ENCODE measurements around the gene FKBP1B.
"Not testable (repeated sequence)": the region's sequence is repeated elsewhere in the genome, so short reads cannot be mapped to it uniquely, and the experiment has no call there.

FKBP1B gene

DNA sequence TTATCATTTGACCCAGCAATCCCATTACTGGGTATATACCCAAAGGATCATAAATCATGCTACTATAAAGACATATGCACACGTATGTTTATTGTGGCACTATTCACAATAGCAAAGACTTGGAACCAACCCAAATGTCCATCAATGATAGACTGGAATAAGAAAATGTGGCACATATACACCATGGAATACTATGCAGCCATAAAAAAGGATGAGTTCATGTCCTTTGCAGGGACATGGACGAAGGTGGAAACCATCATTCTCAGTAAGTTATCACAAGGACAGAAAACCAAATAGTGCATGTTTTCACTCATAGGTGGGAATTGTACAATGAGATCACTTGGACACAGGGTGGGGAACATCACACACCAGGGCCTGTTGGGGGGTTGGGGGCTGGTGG is 51.2 kb downstream of the FKBP1B start:
- H3K9ac ChIP-seq (ENCODE audit: low read depth in 1 of 2, low read length in 2 of 2); H3K27ac ChIP-seq (ENCODE audit: low read depth in 2 of 2, low read length in 2 of 2); H3K27me3 ChIP-seq (ENCODE audit: control insufficient read depth in 2 of 2, insufficient read depth in 2 of 2, low read length in 2 of 2); H3K4me3 ChIP-seq (ENCODE audit: low read length in 2 of 2); H3K9me3 ChIP-seq (ENCODE audit: control insufficient read depth in 2 of 2, low read length in 2 of 2); H3K4me1 ChIP-seq (ENCODE audit: control insufficient read depth in 2 of 2, insufficient read depth in 2 of 2, low read length in 2 of 2); H3K36me3 ChIP-seq (ENCODE audit: control insufficient read depth in 2 of 2, insufficient read depth in 2 of 2, low read length in 2 of 2): not testable (repeated sequence)

DNA sequence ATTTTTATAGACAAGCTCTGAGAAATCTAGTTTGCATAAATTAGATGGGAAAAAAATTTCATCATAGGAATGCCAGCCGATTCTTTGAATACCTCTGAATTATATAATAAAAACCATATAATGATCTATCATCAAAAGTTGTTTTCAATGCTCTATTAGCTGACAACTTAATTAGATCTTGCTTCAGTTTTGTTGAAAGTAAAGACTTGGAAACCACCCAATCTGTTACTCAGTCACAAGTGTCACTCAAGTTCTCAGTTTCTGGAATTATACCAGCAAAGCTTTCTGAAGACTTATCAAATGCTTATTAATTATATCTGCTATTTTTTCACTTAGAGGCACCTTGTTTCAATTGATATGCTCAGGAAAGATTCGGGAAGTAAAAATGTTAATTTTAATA is 52.5 kb downstream of the FKBP1B start:
- Histone ChIP-seq H3K27me3 (ENCODE audit: control insufficient read depth in 2 of 2, insufficient read depth in 2 of 2, low read length in 2 of 2) (no peaks in the 10 kb centered on the region), H3K9me3 (ENCODE audit: control insufficient read depth in 2 of 2, low read length in 2 of 2) (no peaks in the 10 kb centered on the region), H3K36me3 (ENCODE audit: control insufficient read depth in 2 of 2, insufficient read depth in 2 of 2, low read length in 2 of 2) (peaks cover 0 to 3% of the 10 kb centered on the region in 2 donors), H3K4me1 (ENCODE audit: control insufficient read depth in 2 of 2, insufficient read depth in 2 of 2, low read length in 2 of 2) (no peaks in the 10 kb centered on the region), H3K27ac (ENCODE audit: low read depth in 2 of 2, low read length in 2 of 2) (no peak overlapping the region), H3K4me3 (ENCODE audit: low read length in 2 of 2) (no peak overlapping the region), H3K9ac (ENCODE audit: low read depth in 1 of 2, low read length in 2 of 2) (no peak overlapping the region)

GRCh38 chr2:24102677-24103076 is 53.1 kb downstream of the FKBP1B start:
- Histone ChIP-seq H3K36me3 (ENCODE audit: control insufficient read depth in 2 of 2, insufficient read depth in 2 of 2, low read length in 2 of 2) (peaks cover 0 to 3% of the 10 kb centered on the region in 2 donors), H3K9ac (ENCODE audit: low read depth in 1 of 2, low read length in 2 of 2) (no peak overlapping the region), H3K27ac (ENCODE audit: low read depth in 2 of 2, low read length in 2 of 2) (no peak overlapping the region), H3K4me3 (ENCODE audit: low read length in 2 of 2) (no peak overlapping the region), H3K27me3 (ENCODE audit: control insufficient read depth in 2 of 2, insufficient read depth in 2 of 2, low read length in 2 of 2) (no peaks in the 10 kb centered on the region), H3K4me1 (ENCODE audit: control insufficient read depth in 2 of 2, insufficient read depth in 2 of 2, low read length in 2 of 2) (no peaks in the 10 kb centered on the region), H3K9me3 (ENCODE audit: control insufficient read depth in 2 of 2, low read length in 2 of 2) (no peaks in the 10 kb centered on the region)

- H3K4me1 ChIP-seq (ENCODE audit: control insufficient read depth in 2 of 2, insufficient read depth in 2 of 2, low read length in 2 of 2) = no peaks in the 10 kb centered on the region
- no peak overlapping the region for H3K27ac ChIP-seq (ENCODE audit: low read depth in 2 of 2, low read length in 2 of 2)
- no peaks in the 10 kb centered on the region for H3K27me3 ChIP-seq (ENCODE audit: control insufficient read depth in 2 of 2, insufficient read depth in 2 of 2, low read length in 2 of 2)
- no peak overlapping the region for H3K4me3 ChIP-seq (ENCODE audit: low read length in 2 of 2)
- H3K36me3 ChIP-seq (ENCODE audit: control insufficient read depth in 2 of 2, insufficient read depth in 2 of 2, low read length in 2 of 2) = peaks cover 0 to 3% of the 10 kb centered on the region in 2 donors
- H3K9me3 ChIP-seq (ENCODE audit: control insufficient read depth in 2 of 2, low read length in 2 of 2) = no peaks in the 10 kb centered on the region
- H3K9ac ChIP-seq (ENCODE audit: low read depth in 1 of 2, low read length in 2 of 2) = no peak overlapping the region
These were observed 54.6 kb downstream of the FKBP1B start for GRCh38 chr2:24104110-24104650.

DNA sequence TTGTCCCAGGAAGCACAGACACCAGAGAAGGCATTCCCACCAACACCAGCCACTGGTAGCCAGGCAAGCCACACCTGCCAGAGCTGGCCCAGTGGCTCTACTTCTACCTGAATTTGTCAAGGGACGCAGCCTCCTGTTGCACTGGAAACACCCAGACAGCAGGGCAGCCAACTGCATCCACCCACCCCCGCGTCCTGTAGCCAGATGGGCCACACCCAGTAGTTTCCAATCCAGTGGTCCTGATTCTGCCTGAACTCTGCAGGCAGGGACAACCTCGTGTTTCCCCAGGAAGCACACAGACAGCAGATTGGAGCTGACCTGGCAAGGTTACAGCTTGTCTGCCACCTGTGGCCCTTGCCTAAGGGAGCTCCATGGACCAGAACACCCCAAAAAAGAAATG is 55.4 kb downstream of the FKBP1B start:
- Histone ChIP-seq H3K4me1 (ENCODE audit: control insufficient read depth in 2 of 2, insufficient read depth in 2 of 2, low read length in 2 of 2) (no peaks in the 10 kb centered on the region), H3K27me3 (ENCODE audit: control insufficient read depth in 2 of 2, insufficient read depth in 2 of 2, low read length in 2 of 2) (no peaks in the 10 kb centered on the region), H3K9ac (ENCODE audit: low read depth in 1 of 2, low read length in 2 of 2) (no peak overlapping the region), H3K4me3 (ENCODE audit: low read length in 2 of 2) (no peak overlapping the region), H3K27ac (ENCODE audit: low read depth in 2 of 2, low read length in 2 of 2) (no peak overlapping the region), H3K9me3 (ENCODE audit: control insufficient read depth in 2 of 2, low read length in 2 of 2) (no peaks in the 10 kb centered on the region), H3K36me3 (ENCODE audit: control insufficient read depth in 2 of 2, insufficient read depth in 2 of 2, low read length in 2 of 2) (peaks cover 0 to 3% of the 10 kb centered on the region in 2 donors)

- Histone ChIP-seq H3K9ac (ENCODE audit: low read depth in 1 of 2, low read length in 2 of 2) (no peak overlapping the region), H3K27me3 (ENCODE audit: control insufficient read depth in 2 of 2, insufficient read depth in 2 of 2, low read length in 2 of 2) (no peaks in the 10 kb centered on the region), H3K4me1 (ENCODE audit: control insufficient read depth in 2 of 2, insufficient read depth in 2 of 2, low read length in 2 of 2) (no peaks in the 10 kb centered on the region), H3K36me3 (ENCODE audit: control insufficient read depth in 2 of 2, insufficient read depth in 2 of 2, low read length in 2 of 2) (peaks cover 0 to 3% of the 10 kb centered on the region in 2 donors), H3K27ac (ENCODE audit: low read depth in 2 of 2, low read length in 2 of 2) (no peak overlapping the region), H3K4me3 (ENCODE audit: low read length in 2 of 2) (no peak overlapping the region), H3K9me3 (ENCODE audit: control insufficient read depth in 2 of 2, low read length in 2 of 2) (no peaks in the 10 kb centered on the region)
These were observed 56.3 kb downstream of the FKBP1B start for GRCh38 chr2:24105816-24106215.

DNA sequence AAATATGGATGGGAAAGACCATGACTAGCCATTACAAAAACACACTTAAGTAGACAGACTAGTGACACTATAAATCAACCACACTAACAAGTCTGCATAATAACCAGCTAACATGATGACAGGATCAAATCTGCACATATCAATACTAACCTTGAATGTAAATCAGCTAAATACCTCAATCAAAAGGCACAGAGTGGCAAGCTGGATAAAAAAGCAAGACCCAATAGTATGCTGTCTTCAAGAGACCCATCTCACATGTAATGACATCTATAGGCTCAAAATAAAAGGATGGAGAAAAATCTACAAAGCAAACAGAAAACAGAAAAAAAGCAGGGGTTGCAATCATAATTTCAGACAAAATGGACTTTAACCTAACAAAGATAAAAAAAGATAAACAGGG is 57.2 kb downstream of the FKBP1B start:
- Histone ChIP-seq H3K4me3 (ENCODE audit: low read length in 2 of 2) (no peak overlapping the region), H3K4me1 (ENCODE audit: control insufficient read depth in 2 of 2, insufficient read depth in 2 of 2, low read length in 2 of 2) (no peaks in the 10 kb centered on the region), H3K27me3 (ENCODE audit: control insufficient read depth in 2 of 2, insufficient read depth in 2 of 2, low read length in 2 of 2) (no peaks in the 10 kb centered on the region), H3K27ac (ENCODE audit: low read depth in 2 of 2, low read length in 2 of 2) (no peak overlapping the region), H3K36me3 (ENCODE audit: control insufficient read depth in 2 of 2, insufficient read depth in 2 of 2, low read length in 2 of 2) (peaks cover 0 to 3% of the 10 kb centered on the region in 2 donors), H3K9ac (ENCODE audit: low read depth in 1 of 2, low read length in 2 of 2) (no peak overlapping the region), H3K9me3 (ENCODE audit: control insufficient read depth in 2 of 2, low read length in 2 of 2) (no peaks in the 10 kb centered on the region)

DNA sequence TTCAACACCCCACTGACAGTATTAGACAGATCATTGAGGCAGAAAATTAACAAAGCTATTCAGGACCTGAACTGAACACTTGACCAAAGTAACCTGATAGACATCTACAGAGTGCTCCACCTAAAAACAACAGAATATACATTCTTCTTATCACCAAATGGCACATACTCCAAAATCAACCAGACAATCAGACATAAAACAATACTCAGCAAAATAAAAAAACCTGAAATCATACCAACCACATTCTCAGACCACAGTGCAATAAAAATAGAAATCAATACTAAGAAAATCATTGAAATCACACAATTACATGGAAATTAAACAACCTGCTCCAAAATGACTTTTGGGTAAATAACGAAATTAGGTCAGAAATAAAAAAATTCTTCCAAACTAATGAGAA is 57.8 kb downstream of the FKBP1B start:
- Histone ChIP-seq H3K36me3 (ENCODE audit: control insufficient read depth in 2 of 2, insufficient read depth in 2 of 2, low read length in 2 of 2) (peaks cover 0 to 3% of the 10 kb centered on the region in 2 donors), H3K27me3 (ENCODE audit: control insufficient read depth in 2 of 2, insufficient read depth in 2 of 2, low read length in 2 of 2) (no peaks in the 10 kb centered on the region), H3K4me1 (ENCODE audit: control insufficient read depth in 2 of 2, insufficient read depth in 2 of 2, low read length in 2 of 2) (no peaks in the 10 kb centered on the region), H3K9ac (ENCODE audit: low read depth in 1 of 2, low read length in 2 of 2) (no peak overlapping the region), H3K27ac (ENCODE audit: low read depth in 2 of 2, low read length in 2 of 2) (no peak overlapping the region), H3K9me3 (ENCODE audit: control insufficient read depth in 2 of 2, low read length in 2 of 2) (no peaks in the 10 kb centered on the region), H3K4me3 (ENCODE audit: low read length in 2 of 2) (no peak overlapping the region)

DNA sequence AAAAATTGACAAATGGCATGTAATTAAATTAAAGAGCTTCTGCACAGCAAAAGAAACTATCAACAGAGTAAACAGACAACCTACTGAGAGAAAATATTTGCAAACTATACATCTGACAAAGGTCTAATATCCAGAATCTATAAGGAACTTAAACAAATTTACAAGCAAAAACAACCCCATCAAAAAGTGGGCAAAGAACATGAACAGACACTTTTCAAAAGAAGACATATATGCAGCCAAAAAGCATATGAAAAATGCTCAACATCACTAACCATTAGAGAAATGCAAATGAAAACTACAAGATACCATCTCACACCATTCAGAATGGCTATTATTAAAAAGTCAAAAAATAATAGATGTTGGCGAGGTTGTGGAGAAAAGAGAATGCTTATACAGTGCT is 59.9 kb downstream of the FKBP1B start:
- not testable (repeated sequence) for H3K27me3 ChIP-seq (ENCODE audit: control insufficient read depth in 2 of 2, insufficient read depth in 2 of 2, low read length in 2 of 2); H3K4me3 ChIP-seq (ENCODE audit: low read length in 2 of 2); H3K36me3 ChIP-seq (ENCODE audit: control insufficient read depth in 2 of 2, insufficient read depth in 2 of 2, low read length in 2 of 2); H3K4me1 ChIP-seq (ENCODE audit: control insufficient read depth in 2 of 2, insufficient read depth in 2 of 2, low read length in 2 of 2); H3K27ac ChIP-seq (ENCODE audit: low read depth in 2 of 2, low read length in 2 of 2); H3K9ac ChIP-seq (ENCODE audit: low read depth in 1 of 2, low read length in 2 of 2); H3K9me3 ChIP-seq (ENCODE audit: control insufficient read depth in 2 of 2, low read length in 2 of 2)

- no peaks in the 10 kb centered on the region for H3K9me3 ChIP-seq (ENCODE audit: control insufficient read depth in 2 of 2, low read length in 2 of 2)
- no peaks in the 10 kb centered on the region for H3K4me1 ChIP-seq (ENCODE audit: control insufficient read depth in 2 of 2, insufficient read depth in 2 of 2, low read length in 2 of 2)
These were observed 61.2 kb downstream of the FKBP1B start for GRCh38 chr2:24110660-24111303.

More at GRCh38 chr2:24110660-24111303, 61.2 kb downstream of the FKBP1B start:
- Histone ChIP-seq H3K27ac (ENCODE audit: low read depth in 2 of 2, low read length in 2 of 2) (no peak overlapping the region), H3K27me3 (ENCODE audit: control insufficient read depth in 2 of 2, insufficient read depth in 2 of 2, low read length in 2 of 2) (no peaks in the 10 kb centered on the region), H3K9ac (ENCODE audit: low read depth in 1 of 2, low read length in 2 of 2) (no peak overlapping the region), H3K4me3 (ENCODE audit: low read length in 2 of 2) (no peak overlapping the region), H3K36me3 (ENCODE audit: control insufficient read depth in 2 of 2, insufficient read depth in 2 of 2, low read length in 2 of 2) (no peaks in the 10 kb centered on the region)
